Embryonic facial prominence (tissue), 1 donor: Measurements from ENCODE around the gene BEST4.
"Not testable (repeated sequence)": the region's sequence is repeated elsewhere in the genome, so short reads cannot be mapped to it uniquely, and the experiment has no call there.

Source experiments
- DNase-seq: peaks from one replicate; pipeline ENCODE4 v3.0.0-alpha.2; 2016; ENCODE audit errors: extremely low spot score

Gene BEST4

DNA sequence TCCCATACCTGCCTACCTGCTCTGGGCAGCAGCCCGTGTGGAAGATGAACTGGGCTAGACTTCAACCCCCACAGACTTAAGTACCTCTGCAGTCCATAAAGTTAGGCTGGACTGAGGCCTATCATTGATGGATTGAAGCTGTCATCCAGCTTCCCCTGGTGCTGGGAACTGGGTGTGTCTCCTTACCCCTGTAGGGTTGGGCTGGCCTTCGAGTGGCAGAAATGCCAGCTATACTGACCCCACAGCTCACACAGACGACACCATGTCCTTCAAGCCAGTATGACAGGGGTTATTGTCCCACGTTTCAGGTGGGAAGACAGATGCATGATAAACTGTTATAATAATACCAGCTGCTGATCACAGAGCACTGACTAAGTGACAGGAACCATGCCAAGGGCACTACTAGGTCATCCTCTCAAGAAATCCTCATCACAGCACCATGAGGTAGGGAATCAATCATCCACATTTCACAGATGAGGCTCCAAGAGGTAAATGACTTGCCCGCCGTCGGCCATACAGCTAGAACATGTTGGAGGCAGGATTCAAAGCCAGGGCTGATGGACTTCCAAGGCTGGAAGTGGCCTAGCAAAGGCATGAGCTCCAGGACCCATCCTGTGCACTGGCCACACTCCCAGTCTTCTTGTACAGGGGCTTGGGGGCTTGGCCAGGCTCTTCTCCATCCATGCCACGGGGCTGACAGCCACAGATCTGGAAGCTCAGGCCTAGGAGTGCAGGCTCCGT lies at the start of gene BEST4:
Gene BEST4, minus strand, starts transcription at position 51 of the 741 bp plus-strand sequence. CDS start 465 bp downstream, outside the sequence.
- DNase-seq: no peak

GRCh38 chr1:44835738-44836675 lies 48.0 kb upstream of the BEST4 start:
- DNase-seq: peak; percentile 58

DNA sequence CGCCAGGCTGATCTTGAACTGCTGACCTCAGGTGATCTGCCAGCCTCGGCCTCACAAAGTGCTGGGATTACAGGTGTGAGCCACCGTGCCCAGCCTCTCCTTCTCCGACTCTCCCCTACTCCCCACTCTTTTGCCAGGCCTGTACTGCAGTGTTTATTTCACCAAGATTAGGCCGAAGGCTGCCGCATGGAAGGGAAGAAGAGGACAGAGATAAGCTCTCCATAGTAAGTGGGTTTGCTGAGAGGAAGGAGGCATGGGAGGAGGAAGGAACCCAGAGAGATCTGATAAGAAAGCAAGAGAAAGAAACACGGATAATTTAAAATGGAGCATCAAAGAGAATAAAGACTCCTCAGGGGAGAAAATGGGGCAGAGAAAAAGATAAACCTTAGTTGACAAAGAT lies 46.4 kb upstream of the BEST4 start:
- no peak for DNase-seq

DNA sequence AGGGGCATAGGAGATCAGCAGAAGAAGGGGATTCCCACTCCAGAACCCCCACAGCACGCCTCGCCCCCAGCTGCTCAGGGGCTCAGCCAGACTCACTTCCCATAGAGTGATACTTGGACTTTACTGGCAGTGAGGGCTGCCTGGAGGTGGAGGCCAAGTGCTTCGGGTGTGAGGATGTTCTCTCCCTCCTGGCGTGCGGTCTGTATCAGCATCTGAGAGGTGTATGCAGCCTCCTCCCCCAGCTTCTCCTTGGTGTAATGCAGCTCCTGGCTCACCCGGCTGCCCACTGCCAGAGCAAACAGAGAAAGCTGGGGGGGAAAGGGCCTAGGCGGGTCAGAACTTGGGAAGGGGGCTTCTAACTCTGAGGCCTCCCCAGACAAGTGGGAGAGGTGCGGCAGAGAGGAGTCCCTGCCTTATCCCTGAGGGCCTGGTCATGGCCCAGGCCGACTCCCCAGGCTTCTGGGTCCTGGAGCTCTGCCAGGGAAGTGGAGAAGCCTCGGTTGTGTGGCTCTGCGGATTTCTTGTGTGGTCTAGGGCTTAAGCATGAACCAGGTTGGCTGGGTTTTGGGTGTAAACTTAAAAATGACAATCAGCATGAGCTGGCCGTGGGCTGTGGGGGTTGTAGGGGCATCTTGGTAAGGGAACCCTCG lies 44.2 kb upstream of the BEST4 start:
- DNase-seq: no peak

- DNase-seq: no peak
Observed at GRCh38 chr1:44831516-44831915, 43.5 kb upstream of the BEST4 start.

DNA sequence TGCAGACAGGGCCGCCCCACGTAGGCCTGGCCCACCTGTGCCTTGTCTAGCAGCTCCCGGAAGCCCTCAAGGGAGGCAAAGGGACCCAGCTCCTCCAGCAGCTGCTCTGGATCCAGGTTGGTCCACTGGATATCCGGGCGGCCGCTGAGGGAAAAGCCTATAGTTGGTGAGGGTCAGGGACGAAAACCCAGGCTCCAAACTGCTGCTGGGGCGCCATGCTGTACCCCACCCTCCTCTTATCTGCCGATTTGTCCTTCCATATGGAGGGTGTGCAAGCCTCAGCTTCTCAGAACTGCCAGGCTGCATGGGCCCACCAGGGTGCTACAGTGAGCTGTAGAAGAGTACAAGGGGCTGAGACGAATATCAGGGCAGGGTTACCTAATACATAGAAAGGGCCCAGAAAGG lies 42.9 kb upstream of the BEST4 start:
- DNase-seq: no peak

GRCh38 chr1:44829506-44830384 lies 41.8 kb upstream of the BEST4 start:
- DNase-seq: no peak

DNA sequence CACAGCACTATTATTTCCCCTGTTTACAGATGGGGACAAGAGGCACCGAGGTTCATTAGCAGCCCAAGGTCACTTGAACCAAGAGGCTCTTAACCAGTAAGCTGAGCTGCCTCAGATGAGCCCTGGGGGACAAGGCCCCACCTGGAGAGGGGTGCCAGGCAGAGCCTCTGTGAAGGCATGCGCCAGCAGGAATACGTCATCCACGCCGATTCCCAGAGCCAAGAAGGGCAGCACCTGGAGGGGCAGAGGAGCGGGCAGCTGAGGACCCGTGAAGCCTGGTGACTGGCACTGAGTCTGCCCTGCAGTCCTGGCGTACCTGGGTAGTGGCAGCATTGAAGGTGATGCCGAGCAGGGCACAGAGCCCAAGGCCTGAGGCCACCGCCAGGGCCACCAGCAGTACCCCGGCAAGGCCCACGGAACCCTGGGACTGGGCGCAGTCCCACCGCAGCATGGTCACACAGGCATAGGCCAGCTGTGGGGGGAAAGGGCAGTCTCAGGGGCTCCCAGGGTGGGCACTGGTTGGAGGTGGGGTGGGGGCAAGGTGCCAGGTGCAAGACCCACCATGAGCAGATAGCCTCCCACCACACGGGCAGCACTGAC lies 41.0 kb upstream of the BEST4 start:
- DNase-seq: no peak

DNA sequence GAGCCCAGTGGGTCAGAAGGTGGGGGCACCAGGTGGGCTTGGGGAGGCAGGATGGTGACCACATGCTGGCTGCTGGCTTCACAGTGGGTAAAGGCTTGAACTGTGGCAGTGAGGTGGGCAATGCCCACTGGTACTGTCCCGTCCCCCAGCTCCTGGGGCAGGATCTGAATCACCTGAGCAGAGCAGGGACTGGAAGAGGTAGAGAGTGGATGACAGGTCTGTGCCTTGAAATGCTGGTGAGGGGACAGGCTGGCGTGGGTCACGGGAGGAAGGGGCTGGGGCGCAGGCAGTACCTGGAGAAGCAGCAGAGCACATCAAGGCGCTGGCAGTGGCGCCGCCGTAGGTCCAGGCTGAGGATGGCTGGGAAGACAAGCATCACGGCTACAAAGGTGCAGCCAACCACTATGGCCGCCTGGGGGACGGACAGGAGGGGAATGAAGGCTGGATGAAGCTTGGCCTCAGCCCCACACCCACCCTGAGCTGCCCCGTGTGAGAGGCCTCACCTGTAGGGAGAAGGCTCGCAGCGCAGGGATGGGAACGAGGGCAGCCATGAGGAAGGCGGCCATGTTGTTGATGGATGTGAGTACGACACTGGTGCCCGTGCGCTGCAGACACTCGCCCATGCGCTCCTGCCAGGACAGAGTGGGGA lies 40.2 kb upstream of the BEST4 start:
- DNase-seq: no peak

GRCh38 chr1:44827197-44828002 lies 39.4 kb upstream of the BEST4 start:
- no peak for DNase-seq

DNA sequence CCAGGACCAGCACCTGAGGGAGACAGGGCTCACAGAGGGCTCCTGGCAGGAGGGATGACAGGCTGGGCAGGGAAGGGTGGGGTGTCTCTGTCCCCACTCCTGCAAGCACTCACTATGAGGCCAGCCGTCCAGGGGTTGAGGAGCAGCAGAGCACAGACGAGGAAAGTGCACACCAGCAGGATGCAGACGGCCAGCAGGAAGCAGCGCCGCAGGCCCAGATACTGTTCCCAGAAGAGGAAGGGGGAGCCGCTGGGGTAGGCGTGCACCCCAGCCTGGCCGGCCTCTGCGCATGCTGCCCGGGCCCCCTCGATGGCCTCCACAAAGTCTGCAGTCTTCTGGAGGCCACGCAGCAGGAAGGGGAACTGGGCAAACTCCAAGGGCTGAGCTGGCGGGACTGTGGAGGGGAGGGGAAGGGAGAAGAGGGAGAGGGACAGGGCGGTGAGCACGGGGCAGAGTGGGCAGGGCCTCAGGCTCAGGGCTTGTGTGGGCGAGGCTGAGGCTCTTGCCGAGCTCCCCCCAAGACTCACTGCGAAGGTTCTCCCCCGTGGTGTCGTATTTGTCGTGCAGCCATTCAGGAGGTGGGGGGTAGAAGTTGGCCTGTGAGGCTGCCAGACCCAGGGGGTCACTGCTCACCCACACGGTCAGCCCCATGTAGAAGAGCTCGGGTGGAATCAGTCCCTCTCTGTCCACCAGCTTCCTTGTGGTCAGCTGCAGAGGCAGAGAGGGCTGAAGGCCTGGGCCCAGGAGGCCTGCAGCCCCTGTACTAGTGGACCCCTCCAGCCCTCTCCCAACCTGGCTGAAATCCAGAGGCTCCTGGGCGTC lies 38.6 kb upstream of the BEST4 start:
- no peak for DNase-seq

GRCh38 chr1:44824392-44824791 lies 36.4 kb upstream of the BEST4 start:
- not testable (repeated sequence) for DNase-seq

- DNase-seq: no peak
Observed at GRCh38 chr1:44822981-44823451, 35.0 kb upstream of the BEST4 start.

DNA sequence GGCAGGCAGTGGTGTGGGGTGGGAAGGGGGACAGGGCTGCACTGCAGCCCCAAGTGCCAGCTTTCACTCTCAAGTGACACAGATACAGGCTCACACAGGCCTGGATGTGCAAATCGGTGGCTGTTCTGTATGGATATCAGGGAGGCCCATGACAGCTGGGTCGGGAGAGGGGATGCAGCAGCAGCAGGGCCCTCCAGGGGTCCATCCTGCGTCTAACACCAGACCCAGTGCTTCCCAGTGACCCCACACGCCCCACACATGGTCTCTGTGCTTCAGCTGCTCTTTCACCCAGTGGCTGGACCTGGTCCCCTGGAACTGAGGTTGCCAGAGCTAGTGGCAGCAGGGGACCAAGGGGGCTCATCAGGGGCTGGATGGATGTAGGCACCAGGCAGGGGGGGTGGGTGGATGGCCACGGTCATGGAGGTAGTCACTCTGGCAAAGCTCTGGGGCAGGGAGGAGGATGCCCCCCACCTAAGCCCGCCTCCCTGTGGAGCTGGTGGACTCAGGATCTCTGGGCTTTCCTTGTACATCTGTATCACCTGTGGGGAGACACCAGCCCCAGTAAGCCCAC lies 34.2 kb upstream of the BEST4 start:
- no peak for DNase-seq

DNA sequence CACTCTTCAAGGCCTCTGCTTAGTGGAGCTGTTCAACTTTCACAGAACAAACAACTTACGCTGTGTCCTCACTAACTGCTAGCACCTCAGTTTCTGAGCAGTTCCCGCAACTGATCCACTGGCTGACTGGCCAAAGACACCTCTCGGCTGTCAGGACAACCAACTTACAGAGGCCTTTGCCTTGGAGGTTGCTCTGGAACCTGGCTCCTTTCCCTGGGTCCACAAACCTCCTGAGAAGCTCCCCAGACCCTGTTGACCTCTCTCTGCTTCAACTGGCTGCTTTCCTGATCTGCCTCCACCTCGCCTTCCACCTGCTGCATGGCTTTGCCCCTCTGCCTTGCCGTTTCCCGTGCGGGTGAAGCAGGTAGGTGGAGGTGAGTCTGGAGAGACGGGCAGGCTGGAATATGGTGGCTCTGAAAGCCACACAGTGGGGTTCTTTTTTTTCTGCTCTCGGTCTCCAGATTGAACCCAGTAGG lies 33.3 kb upstream of the BEST4 start:
- DNase-seq: no peak

DNA sequence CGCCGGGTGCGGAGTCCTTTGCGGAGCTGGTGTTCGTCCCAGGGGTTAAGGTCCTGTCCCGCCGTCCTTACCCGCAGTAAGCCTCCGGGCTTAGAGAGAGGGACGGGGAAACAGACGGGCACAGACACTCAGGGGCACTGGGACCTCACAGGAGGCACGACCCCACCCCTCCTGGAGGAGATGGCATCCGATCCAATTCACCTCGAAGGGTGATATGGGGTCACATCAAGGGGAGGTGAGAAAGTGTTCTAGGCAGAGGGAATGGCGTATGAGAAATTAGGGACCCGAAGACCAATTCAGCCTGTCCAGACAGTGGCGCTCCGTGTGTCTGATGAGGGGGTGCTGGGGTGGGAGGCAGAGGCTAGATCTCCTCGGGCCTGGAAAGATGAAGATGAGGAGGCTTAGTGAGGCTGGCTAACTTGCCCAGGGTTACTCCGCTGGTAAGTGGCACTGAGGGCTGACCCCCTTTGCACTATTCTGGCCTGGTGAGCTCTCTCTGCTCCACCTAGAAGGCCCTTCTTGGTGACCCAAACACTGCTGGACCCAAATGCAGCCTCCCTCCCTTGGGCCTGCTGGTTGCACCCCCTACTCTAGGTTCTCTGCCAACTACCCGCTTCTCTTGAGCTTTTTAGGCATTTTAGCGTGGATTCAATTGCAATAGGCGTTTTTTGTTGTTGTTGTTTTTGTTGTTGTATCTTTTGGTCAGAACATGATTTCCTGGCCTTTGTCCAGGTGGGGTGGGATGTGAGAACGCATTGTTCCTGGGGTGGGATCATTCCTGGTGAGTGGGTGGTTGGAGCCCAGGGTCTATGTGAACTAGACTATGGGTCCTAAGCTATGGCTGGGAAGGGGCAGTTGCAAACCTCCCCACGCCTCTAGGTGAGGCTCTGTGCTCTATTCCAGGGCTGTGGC lies 32.6 kb upstream of the BEST4 start:
- DNase-seq: no peak
